Caco-2 (cell line): ENCODE data around the gene ADAMTS3. TPM values are rescaled to one million over a fixed set of nuclear protein-coding genes. Genes with fewer than 3 reads are reported as not detected.

Source experiments
- BruUV-seq: library from RNA; stranded (reverse); fragments of 400-500 nt; replicated peaks from 2 replicates; lab custom pipeline; 2021; lab: Mats Ljungman, UMichigan
- CTCF ChIA-PET: fragments of 300-600 bp; sonication (Branson Sonifier 250); formaldehyde crosslinking; loops from one replicate; lab custom pipeline; 2022; ENCODE audit warnings: antibody characterized with exemption; lab: Charles Lee
- POLR2A ChIA-PET: fragments of 300-600 bp; sonication (Branson Sonifier 250); formaldehyde crosslinking; loops from one replicate; lab custom pipeline; 2022; ENCODE audit warnings: antibody characterized with exemption; lab: Charles Lee
- DNase-seq, 2 experiments: peaks; one replicate each; pipeline versions ENCODE4 v3.0.0 to v3.0.0-alpha.2; 2020 to 2022
- H3K27me3 ChIP-seq: replicated peaks from 2 replicates; pipeline ENCODE4 v1.6.0; 2011; ENCODE audit warnings: low read length; ENCODE audit not compliant: control insufficient read depth, insufficient read depth
- H3K36me3 ChIP-seq: 2 replicates; pipeline ENCODE4 v1.5.1; 2011; ENCODE audit warnings: low read length; ENCODE audit not compliant: control insufficient read depth, insufficient read depth
- H3K4me1 ChIP-seq: fragments of 250-450 bp; sonication (Bioruptor Pico); 2 replicates; pipeline ENCODE4 v1.5.1; 2020; ENCODE audit warnings: mild to moderate bottlenecking
- H3K4me3 ChIP-seq: 2 replicates; pipeline ENCODE4 v1.5.1; 2011; ENCODE audit warnings: low read depth, mild to moderate bottlenecking, control low read depth, low read length
- H3K9me3 ChIP-seq: fragments of 250-450 bp; sonication (Bioruptor Pico); 2 replicates; pipeline ENCODE4 v1.5.1; 2020; ENCODE audit warnings: mild to moderate bottlenecking, moderate library complexity
- H3K27ac Mint-ChIP-seq: one replicate; pipeline ENCODE4 v1.8.0; 2022; ENCODE audit warnings: mixed read lengths; ENCODE audit not compliant: unreplicated experiment
- H3K27me3 Mint-ChIP-seq: one replicate; pipeline ENCODE4 v1.8.0; 2022; ENCODE audit warnings: mixed read lengths; ENCODE audit not compliant: insufficient read depth, unreplicated experiment
- H3K36me3 Mint-ChIP-seq: one replicate; pipeline ENCODE4 v1.8.0; 2022; ENCODE audit warnings: mild to moderate bottlenecking, mixed read lengths; ENCODE audit not compliant: insufficient read depth, unreplicated experiment
- H3K4me1 Mint-ChIP-seq: one replicate; pipeline ENCODE4 v1.8.0; 2022; ENCODE audit warnings: low read depth, mixed read lengths; ENCODE audit not compliant: unreplicated experiment
- H3K4me3 Mint-ChIP-seq: one replicate; pipeline ENCODE4 v1.8.0; 2022; ENCODE audit warnings: mild to moderate bottlenecking, moderate library complexity, mixed read lengths; ENCODE audit not compliant: unreplicated experiment
- H3K9me3 Mint-ChIP-seq: one replicate; pipeline ENCODE4 v1.8.0; 2022; ENCODE audit warnings: mixed read lengths; ENCODE audit not compliant: unreplicated experiment
- CTCF ChIP-seq, 2 experiments: fragments of 200-600 bp in 1 of 2; IDR thresholded peaks; 1 replicate in 1 of 2; 2 replicates in 1 of 2; pipeline versions ENCODE4 v1.5.1 to v1.8.0; 2011 to 2022; ENCODE audit warnings: antibody characterized with exemption in 1 of 2, control low read depth in 1 of 2, inconsistent platforms in 1 of 2, low read depth in 1 of 2, low read length in 1 of 2, mild to moderate bottlenecking in 1 of 2, moderate library complexity in 1 of 2; ENCODE audit not compliant: insufficient read depth in 1 of 2, severe bottlenecking in 1 of 2, unreplicated experiment in 1 of 2
- intact Hi-C: fragments of 100-400 bp; cut with micrococcal nuclease; formaldehyde crosslinking; loops from one replicate; pipeline ENCODE4 v1.10.0; 2022; ENCODE audit not compliant: unreplicated experiment
- total RNA-seq: library from RNA; stranded (reverse); gene quantifications from 2 replicates; pipeline ENCODE4 v1.2.3, GENCODE V29; 2022

The ADAMTS3 gene
- total RNA-seq, 1 experiment from 2014 or later: not detected

- Mint-ChIP-seq H3K4me3 (no peak overlapping the region), H3K9me3 (no peaks in the 10 kb centered on the region), H3K4me1 (peaks cover 5% of the 10 kb centered on the region), H3K27ac (no peak overlapping the region), H3K27me3 (peaks cover 3% of the 10 kb centered on the region), H3K36me3 (no peaks in the 10 kb centered on the region)
- CTCF ChIA-PET: interaction anchor here (0.6 to 1.0 kb wide), 4 partner anchors 31 to 189 kb away, joined by 3 to 4 read pairs (median 3); no protein-coding TSS in a partner anchor
- H3K4me1 ChIP-seq: no peaks in the 10 kb centered on the region
- no peak overlapping the region for H3K4me3 ChIP-seq
- TF ChIP-seq CTCF (IDR thresholded peaks at IDR 0.05; ENCODE audit: insufficient read depth in 1 of 2, low read depth in 1 of 2, low read length in 1 of 2, severe bottlenecking in 1 of 2, unreplicated experiment in 1 of 2): peak; percentile 45 to 54
- H3K36me3 ChIP-seq: no peaks in the 10 kb centered on the region
- peak in 1 of 2 experiments; percentile 20 for DNase-seq
- intact Hi-C loops: loop anchor here (1.0 kb wide), 1 partner anchor 173 kb away; no protein-coding TSS in a partner anchor
- no peaks in the 10 kb centered on the region for H3K9me3 ChIP-seq
- H3K27me3 ChIP-seq: no peaks in the 10 kb centered on the region
- POLR2A ChIA-PET: no interaction called here
- no TSS peak for BruUV-seq
Observed at GRCh38 chr4:72295966-72296557, 273.0 kb downstream of the ADAMTS3 start.

GRCh38 chr4:72290737-72291136 is 278.3 kb downstream of the ADAMTS3 start:
- BruUV-seq: no TSS peak
- Histone ChIP-seq H3K27me3 (no peaks in the 10 kb centered on the region), H3K4me1 (no peaks in the 10 kb centered on the region), H3K4me3 (no peak overlapping the region), H3K36me3 (no peaks in the 10 kb centered on the region), H3K9me3 (no peaks in the 10 kb centered on the region)
- no peaks in the 10 kb centered on the region for H3K9me3 Mint-ChIP-seq
- POLR2A ChIA-PET: no interaction called here
- CTCF ChIA-PET: no interaction called here
- peaks cover 5% of the 10 kb centered on the region for H3K27me3 Mint-ChIP-seq
- TF ChIP-seq CTCF (IDR thresholded peaks at IDR 0.05; ENCODE audit: insufficient read depth in 1 of 2, low read depth in 1 of 2, low read length in 1 of 2, severe bottlenecking in 1 of 2, unreplicated experiment in 1 of 2): no peak
- no peaks in the 10 kb centered on the region for H3K4me1 Mint-ChIP-seq
- no peak for DNase-seq
- H3K4me3 Mint-ChIP-seq: no peak overlapping the region
- H3K36me3 Mint-ChIP-seq: no peaks in the 10 kb centered on the region
- intact Hi-C loops: no loop called here
- no peak overlapping the region for H3K27ac Mint-ChIP-seq

- Mint-ChIP-seq H3K27ac (no peak overlapping the region), H3K9me3 (no peaks in the 10 kb centered on the region), H3K36me3 (no peaks in the 10 kb centered on the region), H3K4me3 (no peak overlapping the region), H3K27me3 (peaks cover 5% of the 10 kb centered on the region), H3K4me1 (no peaks in the 10 kb centered on the region)
- no peak overlapping the region for H3K4me3 ChIP-seq
- TF ChIP-seq CTCF (IDR thresholded peaks at IDR 0.05; ENCODE audit: insufficient read depth in 1 of 2, low read depth in 1 of 2, low read length in 1 of 2, severe bottlenecking in 1 of 2, unreplicated experiment in 1 of 2): no peak
- ChIA-PET CTCF (no interaction called here), POLR2A (no interaction called here)
- H3K9me3 ChIP-seq: no peaks in the 10 kb centered on the region
- intact Hi-C loops: loop anchor here (1.0 kb wide), 1 partner anchor 555 kb away; no protein-coding TSS in a partner anchor
- no peaks in the 10 kb centered on the region for H3K4me1 ChIP-seq
- no peak for DNase-seq
- no peaks in the 10 kb centered on the region for H3K36me3 ChIP-seq
- no peaks in the 10 kb centered on the region for H3K27me3 ChIP-seq
- no TSS peak for BruUV-seq
Observed at GRCh38 chr4:72286910-72287309, 282.1 kb downstream of the ADAMTS3 start.
